ENCODE measurements around the gene OR4K1. TPM values are rescaled to one million over a fixed set of nuclear protein-coding genes. Genes with fewer than 3 reads are reported as not detected.

The OR4K1 gene
- total and polyA plus RNA-seq, 7 donors, result not detected

- no peaks in the 10 kb centered on the region for H3K9me3 ChIP-seq
- DNase-seq (no peak), ATAC-seq (no peak)
- intact Hi-C loops (cut with DNase I), result no loop called here
- no peaks in the 10 kb centered on the region for H3K36me3 ChIP-seq (ENCODE audit: insufficient read depth in 1 of 2, low read depth in 1 of 2)
- no peaks in the 10 kb centered on the region for H3K4me1 ChIP-seq
- H3K27ac ChIP-seq, result no peak overlapping the region
- WGBS, 3 donors, result 71 to 73% (median 71%) methylated on average over 1 of the region's 1 CpG
- no peaks in the 10 kb centered on the region for H3K27me3 ChIP-seq (ENCODE audit: insufficient read depth in 3 of 3, low read length in 2 of 3)
- TF ChIP-seq CTCF (IDR thresholded peaks at IDR 0.05), result no peak
- H3K4me3 ChIP-seq, result no peak overlapping the region
Measured at GRCh38 chr14:19974844-19975243, 44.1 kb downstream of the OR4K1 start.

DNA sequence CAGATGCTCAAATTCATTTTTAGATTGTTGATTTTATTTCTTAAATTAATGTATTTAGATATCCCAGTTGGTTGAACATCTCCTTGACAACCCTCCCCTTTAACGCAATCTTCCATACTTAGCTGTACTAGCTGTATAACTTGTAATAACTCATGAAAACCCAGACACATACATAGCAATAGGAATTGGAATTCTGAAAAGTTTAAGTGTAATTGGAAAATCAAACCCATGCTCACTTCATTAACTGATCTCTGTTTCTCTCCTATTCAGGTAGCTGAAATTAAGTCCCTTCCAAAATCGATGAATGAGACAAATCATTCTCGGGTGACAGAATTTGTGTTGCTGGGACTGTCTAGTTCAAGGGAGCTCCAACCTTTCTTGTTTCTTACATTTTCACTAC is 44.6 kb downstream of the OR4K1 start, which contains the start of gene OR4K15:
OR4K15 (plus strand) TSS at position 301 of the 400 bp plus-strand sequence; CDS start at position 301, 0 bp downstream.
- intact Hi-C loops (cut with DNase I), result no loop called here
- H3K27ac ChIP-seq, result no peak within 1 kb of the TSS
- H3K9me3 ChIP-seq, result no peaks in the 10 kb centered on the region
- H3K27me3 ChIP-seq (ENCODE audit: insufficient read depth in 3 of 3, low read length in 2 of 3), result no peaks in the 10 kb centered on the region
- 93 to 95% (median 94%) methylated on average over 3 of the region's 3 CpGs for WGBS, 3 donors
- ATAC-seq, result no peak
- no peak within 1 kb of the TSS for H3K4me3 ChIP-seq
- TF ChIP-seq CTCF (IDR thresholded peaks at IDR 0.05), result no peak
- no peak for DNase-seq
- no peaks in the 10 kb centered on the region for H3K36me3 ChIP-seq (ENCODE audit: insufficient read depth in 1 of 2, low read depth in 1 of 2)
- H3K4me1 ChIP-seq, result no peaks in the 10 kb centered on the region

Other genes with a start within 250 kb of the OR4K1 start
- gene OR11H2, start 217.0 kb upstream of the OR4K1 start, total RNA-seq, result not detected
- gene OR11H2, start 217.0 kb upstream of the OR4K1 start, polyA plus RNA-seq, result not detected
- not detected for gene OR4Q3, start 187.3 kb upstream of the OR4K1 start, total RNA-seq
- not detected for gene OR4Q3, start 187.3 kb upstream of the OR4K1 start, polyA plus RNA-seq
- not detected for gene OR4M1, start 157.4 kb upstream of the OR4K1 start, total RNA-seq
- gene OR4M1, start 157.4 kb upstream of the OR4K1 start, polyA plus RNA-seq, result not detected
- not detected for gene OR4N2, start 127.1 kb upstream of the OR4K1 start, total RNA-seq
- not detected for gene OR4N2, start 127.1 kb upstream of the OR4K1 start, polyA plus RNA-seq
- not detected for gene OR4K2, start 55.8 kb upstream of the OR4K1 start, total RNA-seq
- not detected for gene OR4K2, start 55.8 kb upstream of the OR4K1 start, polyA plus RNA-seq
- not detected for gene OR4K5, start 10.3 kb upstream of the OR4K1 start, total RNA-seq
- gene OR4K5, start 10.3 kb upstream of the OR4K1 start, polyA plus RNA-seq, result not detected
- not detected for gene OR4K15, start 44.7 kb downstream of the OR4K1 start, total RNA-seq
- gene OR4K15, start 44.7 kb downstream of the OR4K1 start, polyA plus RNA-seq, result not detected
- not detected for gene OR4Q2, start 71.2 kb downstream of the OR4K1 start, total RNA-seq
- gene OR4Q2, start 71.2 kb downstream of the OR4K1 start, polyA plus RNA-seq, result not detected
- not detected for gene OR4K14, start 88.4 kb downstream of the OR4K1 start, total RNA-seq
- gene OR4K14, start 88.4 kb downstream of the OR4K1 start, polyA plus RNA-seq, result not detected
- gene OR4K13, start 105.1 kb downstream of the OR4K1 start, total RNA-seq, result not detected
- not detected for gene OR4K13, start 105.1 kb downstream of the OR4K1 start, polyA plus RNA-seq
- not detected for gene OR4L1, start 129.1 kb downstream of the OR4K1 start, total RNA-seq
- not detected for gene OR4L1, start 129.1 kb downstream of the OR4K1 start, polyA plus RNA-seq
- gene OR4K17, start 179.8 kb downstream of the OR4K1 start, total RNA-seq, result not detected
- not detected for gene OR4K17, start 179.8 kb downstream of the OR4K1 start, polyA plus RNA-seq
- not detected for gene OR4N5, start 207.9 kb downstream of the OR4K1 start, total RNA-seq
- gene OR4N5, start 207.9 kb downstream of the OR4K1 start, polyA plus RNA-seq, result not detected